A673 (cell line): ENCODE results near the gene WDFY4. TPM values are rescaled to one million over a fixed set of nuclear protein-coding genes. Genes with fewer than 3 reads are reported as not detected.

Source experiments
- BruUV-seq: library from RNA; stranded (reverse); fragments of 400-500 nt; replicated peaks from 2 replicates; lab custom pipeline; 2021; lab: Mats Ljungman, UMichigan
- CTCF ChIA-PET: fragments of 300-600 bp; sonication (Branson Sonifier 250); formaldehyde crosslinking; loops from one replicate; lab custom pipeline; 2022; ENCODE audit warnings: antibody characterized with exemption; lab: Charles Lee
- POLR2A ChIA-PET: fragments of 300-600 bp; sonication (Branson Sonifier 250); formaldehyde crosslinking; loops from one replicate; lab custom pipeline; 2022; ENCODE audit warnings: antibody characterized with exemption; ENCODE audit not compliant: low non-redundant PET; lab: Charles Lee
- DNase-seq: peaks from one replicate; pipeline ENCODE4 v3.0.0-alpha.2; 2015; ENCODE audit warnings: low spot score
- H3K27ac ChIP-seq: fragments of 200-600 bp; sonication (generic); 2 replicates; pipeline ENCODE4 v1.5.1; 2016; ENCODE audit warnings: mixed run types, low read depth, mild to moderate bottlenecking, mixed read lengths, antibody characterized with exemption, low read length; ENCODE audit not compliant: poor library complexity, severe bottlenecking
- H3K27me3 ChIP-seq: fragments of 200-600 bp; sonication (generic); replicated peaks from 2 replicates; pipeline ENCODE4 v1.6.1; 2017; ENCODE audit warnings: mixed run types, low read depth, mild to moderate bottlenecking, mixed read lengths, antibody characterized with exemption, low read length; ENCODE audit not compliant: insufficient read depth, poor library complexity
- H3K36me3 ChIP-seq: fragments of 200-600 bp; sonication (generic); 2 replicates; pipeline ENCODE4 v1.6.1; 2016; ENCODE audit warnings: mixed run types, mild to moderate bottlenecking, mixed read lengths, antibody characterized with exemption, low read length; ENCODE audit not compliant: insufficient read depth, poor library complexity, severe bottlenecking
- H3K4me1 ChIP-seq: fragments of 200-600 bp; sonication (generic); 2 replicates; pipeline ENCODE4 v1.6.1; 2017; ENCODE audit warnings: mixed run types, mild to moderate bottlenecking, mixed read lengths, antibody characterized with exemption, low read length; ENCODE audit not compliant: insufficient read depth, poor library complexity, severe bottlenecking
- H3K4me3 ChIP-seq: fragments of 200-600 bp; sonication (generic); 2 replicates; pipeline ENCODE4 v1.5.1; 2016; ENCODE audit warnings: low read depth, mixed run types, mild to moderate bottlenecking, mixed read lengths, low read length; ENCODE audit not compliant: poor library complexity, severe bottlenecking
- H3K9me3 ChIP-seq: fragments of 200-600 bp; sonication (generic); 2 replicates; pipeline ENCODE4 v1.6.1; 2016; ENCODE audit warnings: mixed run types, low read depth, mild to moderate bottlenecking, mixed read lengths, antibody characterized with exemption, low read length; ENCODE audit not compliant: poor library complexity, severe bottlenecking
- CTCF ChIP-seq: fragments of 300-800, 200-600 bp; sonication (generic); conservative IDR thresholded peaks from 2 replicates; pipeline ENCODE4 v1.5.1; 2017; ENCODE audit warnings: low read depth, mild to moderate bottlenecking, antibody characterized with exemption, low read length, moderate library complexity, mixed read lengths
- EZH2 ChIP-seq: fragments of 200-600 bp; sonication (generic); IDR thresholded peaks from 2 replicates; pipeline ENCODE4 v1.6.1; 2017; ENCODE audit warnings: borderline replicate concordance, low read depth, mild to moderate bottlenecking, mixed read lengths, antibody characterized with exemption, low read length; ENCODE audit not compliant: poor library complexity, severe bottlenecking
- intact Hi-C: fragments of 100-400 bp; cut with micrococcal nuclease; formaldehyde crosslinking; loops from one replicate; pipeline ENCODE4 v1.10.0; 2022; ENCODE audit not compliant: unreplicated experiment
- total RNA-seq: library from RNA; stranded (reverse); gene quantifications from 2 replicates; pipeline ENCODE4 v1.2.3, GENCODE V29; 2021

Gene WDFY4
- total RNA-seq, 1 experiment from 2014 or later, result not detected

GRCh38 chr10:48938281-48938680 lies 253.6 kb downstream of the WDFY4 start:
- no TSS peak for BruUV-seq
- Histone ChIP-seq H3K9me3 (no peaks in the 10 kb centered on the region), H3K4me1 (no peaks in the 10 kb centered on the region), H3K4me3 (no peak overlapping the region), H3K27ac (no peak overlapping the region), H3K36me3 (no peaks in the 10 kb centered on the region), H3K27me3 (peaks cover 4% of the 10 kb centered on the region)
- CTCF ChIA-PET, result interaction anchor here (0.6 kb wide), 1 partner anchor 288 kb away, joined by 7 read pairs; no protein-coding TSS in a partner anchor
- DNase-seq, result no peak
- TF ChIP-seq CTCF (no peak), EZH2 (no peak)
- POLR2A ChIA-PET, result no interaction called here
- intact Hi-C loops, result no loop called here

- DNase-seq, result no peak
- H3K27me3 ChIP-seq, result peaks cover 4% of the 10 kb centered on the region
- TF ChIP-seq CTCF (no peak), EZH2 (no peak)
- H3K4me1 ChIP-seq, result no peaks in the 10 kb centered on the region
- no peak overlapping the region for H3K4me3 ChIP-seq
- intact Hi-C loops, result no loop called here
- no peaks in the 10 kb centered on the region for H3K36me3 ChIP-seq
- CTCF ChIA-PET, result interaction anchor here (0.6 kb wide), 1 partner anchor 289 kb away, joined by 7 read pairs; no protein-coding TSS in a partner anchor
- no peaks in the 10 kb centered on the region for H3K9me3 ChIP-seq
- H3K27ac ChIP-seq, result no peak overlapping the region
- BruUV-seq, result no TSS peak
- POLR2A ChIA-PET, result no interaction called here
These were observed 254.4 kb downstream of the WDFY4 start for GRCh38 chr10:48938990-48939536.

GRCh38 chr10:48939790-48940325 lies 255.2 kb downstream of the WDFY4 start, which contains the start of gene LRRC18:
LRRC18 (minus strand) TSS chr10:48939840; CDS start chr10:48914155, 25,685 bp downstream.
- TF ChIP-seq EZH2 (no peak), CTCF (no peak)
- CTCF ChIA-PET, result no interaction called here
- Histone ChIP-seq H3K27ac (no peak within 1 kb of the TSS), H3K4me3 (no peak within 1 kb of the TSS), H3K9me3 (no peaks in the 10 kb centered on the region), H3K36me3 (no peaks in the 10 kb centered on the region), H3K27me3 (peaks cover 9% of the 10 kb centered on the region), H3K4me1 (no peaks in the 10 kb centered on the region)
- BruUV-seq, result no TSS peak
- POLR2A ChIA-PET, result no interaction called here
- intact Hi-C loops, result no loop called here
- DNase-seq, result no peak
